HG03575 (cell line): ENCODE results near the gene CRY2.

Experiments
- ATAC-seq: cut with Tn5 transposase; IDR thresholded peaks from one replicate; pipeline ENCODE4 v1.9.1; 2021; ENCODE audit not compliant: unreplicated experiment, insufficient number of reproducible peaks, low FRiP score; ENCODE audit errors: extremely low read depth

The CRY2 gene

DNA sequence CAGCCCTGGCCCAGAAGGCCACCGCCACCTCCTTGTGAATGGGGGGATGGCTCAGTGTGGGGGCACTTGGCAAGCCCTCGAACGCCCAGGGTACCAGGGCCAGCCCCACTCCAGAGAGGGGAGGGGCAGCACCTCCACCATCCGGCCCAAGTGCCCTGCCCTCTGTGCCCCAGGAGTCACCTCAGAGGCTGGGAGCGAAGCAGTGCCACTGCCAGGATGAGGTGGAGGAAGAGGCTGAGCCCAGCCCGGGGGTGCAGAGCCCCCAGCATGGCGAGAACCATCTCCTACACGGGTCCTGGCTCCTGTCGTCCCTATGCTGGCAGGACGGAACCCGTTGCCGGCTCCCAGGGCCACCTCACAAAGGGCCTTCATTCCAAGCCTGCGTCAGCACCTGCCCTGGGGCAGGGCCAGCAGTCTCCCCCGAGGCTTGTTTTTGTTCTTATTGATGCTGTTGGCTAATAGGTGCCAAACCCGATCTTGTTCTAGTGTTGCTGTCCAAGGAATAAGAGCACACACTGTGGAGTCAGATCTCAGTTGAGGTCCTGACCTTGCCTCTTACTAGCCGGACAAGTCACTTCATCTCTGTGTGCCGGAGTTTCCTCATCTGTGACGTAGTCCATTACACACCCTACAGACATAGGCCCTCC, 59.8 kb downstream of the CRY2 start, which contains the start of gene FREY1:
FREY1 (minus strand) TSS at position 307 of the 647 bp plus-strand sequence; CDS start at position 281, 26 bp downstream.
- ATAC-seq, result no peak

DNA sequence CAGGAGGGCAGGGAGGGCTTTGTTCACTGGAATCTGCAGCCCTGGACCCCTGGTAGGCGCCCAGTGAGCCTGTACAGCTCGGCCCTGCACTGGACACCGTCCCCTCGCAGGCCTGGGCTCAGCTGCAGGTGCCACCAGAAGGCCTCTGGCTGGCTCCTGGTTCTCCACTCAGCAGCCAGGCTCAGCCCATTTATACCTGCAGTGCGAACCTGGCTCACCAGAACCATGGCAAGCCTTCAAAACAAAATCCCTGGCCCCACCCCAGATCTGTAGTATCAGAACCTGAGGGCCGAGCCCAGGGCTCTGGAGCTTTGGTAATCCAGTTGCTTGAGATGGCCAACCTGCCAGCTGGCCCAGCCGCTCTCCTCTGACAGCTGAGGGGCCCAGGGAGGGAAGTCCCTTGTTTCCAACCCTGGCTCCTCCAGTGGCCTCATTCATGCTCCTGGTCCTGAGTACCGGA, 60.7 kb downstream of the CRY2 start:
- ATAC-seq, result no peak

DNA sequence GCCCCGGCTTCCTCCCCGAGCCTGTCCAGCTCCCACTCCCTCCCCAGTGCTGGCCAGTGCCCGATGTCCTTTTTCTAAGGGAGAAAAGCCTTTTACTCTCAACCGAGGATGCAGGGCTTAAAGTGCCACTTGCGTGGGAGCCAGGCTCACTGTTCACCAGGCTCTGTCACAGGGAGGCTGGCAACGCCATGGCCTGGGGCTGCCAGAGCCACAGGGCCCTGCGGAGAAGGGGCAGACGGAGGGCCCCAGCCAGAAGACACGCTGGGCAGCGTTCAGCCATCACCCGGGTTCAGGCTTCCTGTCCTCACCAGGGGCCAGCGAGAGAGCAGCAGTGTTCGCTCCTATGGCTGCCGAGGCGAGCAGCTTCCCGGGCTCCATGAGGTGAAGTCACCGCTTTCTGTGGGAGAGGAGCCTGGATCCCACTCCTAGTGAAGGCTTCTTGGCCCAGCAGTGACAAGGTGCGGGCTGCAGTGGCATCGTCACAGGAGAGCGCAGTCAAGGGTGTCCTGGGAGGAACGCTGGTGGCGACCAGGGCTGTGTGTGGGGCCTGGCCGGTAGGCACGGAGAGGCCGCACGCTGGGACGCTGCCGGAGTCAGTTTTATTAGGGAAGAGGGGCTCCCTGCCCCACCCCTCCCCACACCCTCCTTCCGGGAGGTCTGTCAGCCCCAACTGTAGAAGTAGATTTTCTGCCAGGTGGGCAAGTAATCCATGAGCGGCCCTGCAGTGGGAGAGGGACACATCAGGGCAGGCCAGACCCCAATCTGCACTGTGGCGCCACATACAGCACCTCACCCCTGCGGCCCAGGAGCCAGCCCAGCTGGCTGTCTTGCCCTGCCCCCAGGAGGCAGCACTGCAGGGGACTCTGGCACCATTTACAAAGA, 62.6 kb downstream of the CRY2 start:
- no peak for ATAC-seq

DNA sequence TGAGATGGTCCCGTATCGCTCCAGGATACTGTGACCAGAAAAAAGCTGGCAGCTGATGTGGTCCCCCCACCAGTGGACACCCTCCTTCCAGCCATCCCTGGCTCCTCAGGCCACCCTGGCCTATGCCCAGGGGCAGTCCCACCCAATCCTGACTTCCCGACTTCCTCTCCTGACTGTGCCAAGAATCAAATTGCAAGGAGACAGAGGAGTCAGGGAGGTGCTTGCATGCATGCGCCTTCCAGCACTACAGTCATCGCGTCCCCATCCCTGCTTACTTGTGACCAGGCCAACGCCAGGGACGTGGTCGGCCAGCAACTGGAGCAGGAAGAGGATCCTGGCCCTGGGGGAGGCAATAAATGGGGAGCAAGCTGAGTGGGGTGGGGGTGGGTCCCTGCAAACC, 63.3 kb downstream of the CRY2 start:
- no peak for ATAC-seq

GRCh38 chr11:45913514-45913913, 66.2 kb downstream of the CRY2 start:
- ATAC-seq, result no peak

GRCh38 chr11:45913942-45914635, 66.8 kb downstream of the CRY2 start:
- no peak for ATAC-seq

DNA sequence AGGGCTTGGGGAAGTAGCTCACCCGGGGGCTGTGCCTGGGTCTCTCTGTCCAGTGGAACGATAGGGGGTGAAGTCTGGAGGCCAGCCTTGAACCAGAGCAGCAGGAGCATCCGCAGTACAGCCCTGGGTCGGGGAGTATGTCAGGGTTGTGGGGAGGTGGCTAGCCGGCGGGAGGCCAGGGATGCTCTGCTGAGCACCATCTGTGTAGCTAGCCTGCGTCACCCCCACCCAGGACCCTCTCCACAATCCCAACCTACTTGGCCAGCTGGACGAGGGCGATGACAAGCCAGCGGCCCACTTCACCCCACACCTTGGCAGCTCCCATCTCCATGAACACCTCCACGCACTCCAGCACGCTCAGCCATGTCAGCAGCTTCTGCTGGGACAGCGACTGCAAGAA, 68.2 kb downstream of the CRY2 start:
- no peak for ATAC-seq

- no peak for ATAC-seq
Observed at GRCh38 chr11:45917286-45917622, 70.0 kb downstream of the CRY2 start.

DNA sequence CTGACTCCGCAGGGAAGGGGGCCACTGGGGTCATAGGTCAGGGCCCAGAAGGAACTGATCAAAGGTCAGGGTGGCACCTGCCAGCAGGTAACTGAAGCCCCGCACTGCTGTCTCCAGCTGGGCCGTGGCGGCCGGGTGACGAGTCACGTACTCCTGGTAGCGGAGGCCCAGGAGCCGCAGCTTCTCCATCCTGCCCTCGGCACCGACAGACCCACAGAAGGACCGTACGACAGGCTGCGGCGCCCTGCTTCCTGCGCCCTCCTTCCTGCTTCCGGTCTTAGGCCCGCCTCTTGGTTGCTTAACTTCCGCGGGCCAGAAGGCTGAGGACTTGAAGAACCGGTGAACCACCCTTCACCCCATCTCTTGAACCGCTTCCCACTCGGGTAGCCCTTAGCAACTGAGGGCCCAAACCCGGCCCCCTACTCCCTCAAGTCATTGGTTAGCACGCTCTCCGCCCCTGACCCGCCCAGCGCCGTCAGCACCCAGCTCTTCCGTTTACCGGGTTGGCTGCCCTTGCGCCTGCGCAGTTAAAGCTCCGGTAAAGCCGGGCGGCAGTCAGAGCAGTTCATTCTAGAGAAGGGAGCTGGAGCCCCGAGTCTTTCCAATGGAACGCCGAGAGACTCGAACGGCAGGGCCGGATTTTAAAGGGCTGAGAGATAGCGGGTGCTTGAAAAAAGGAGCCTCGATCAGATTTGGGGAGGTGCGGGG, 70.5 kb downstream of the CRY2 start, which contains the start of gene PEX16:
PEX16 (minus strand) TSS at position 255 of the 708 bp plus-strand sequence; CDS start at position 189, 66 bp downstream.
- ATAC-seq, result peak; percentile 75

GRCh38 chr11:45918331-45918941, 71.2 kb downstream of the CRY2 start:
- no peak for ATAC-seq

DNA sequence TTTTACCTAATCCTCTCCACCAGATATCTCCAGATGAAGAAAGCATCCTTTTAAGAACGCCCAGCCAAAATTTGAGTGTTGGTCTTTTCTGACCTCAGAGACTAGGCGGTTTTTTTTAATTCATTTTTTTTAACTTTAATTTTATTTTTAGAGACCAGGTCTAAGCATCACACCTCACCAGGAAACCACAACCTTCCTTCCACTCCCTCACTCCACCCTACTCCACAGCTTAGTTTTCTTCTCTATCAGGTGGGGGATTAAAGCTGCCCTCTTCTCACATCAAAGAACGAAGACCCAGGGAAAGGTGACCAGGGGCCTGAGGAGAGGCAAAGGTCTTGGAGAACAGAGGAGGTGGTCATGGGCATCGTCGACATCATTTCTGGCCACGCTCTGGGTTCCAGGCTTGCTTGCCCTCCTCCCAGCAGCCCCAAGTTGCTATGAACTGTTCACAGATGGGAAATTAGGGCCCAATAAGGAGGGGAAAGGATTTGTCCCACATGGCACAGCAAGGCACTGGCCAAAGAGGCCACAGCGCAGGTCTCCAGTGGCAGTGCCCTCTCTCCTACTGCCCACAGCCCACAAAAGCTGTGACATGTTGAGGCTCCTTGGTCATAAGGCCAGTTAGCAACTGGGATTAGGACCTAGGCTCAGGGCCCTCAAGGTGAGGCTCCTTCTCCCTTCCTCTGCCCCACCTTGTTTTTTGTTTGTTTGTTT, 71.8 kb downstream of the CRY2 start:
- no peak for ATAC-seq

DNA sequence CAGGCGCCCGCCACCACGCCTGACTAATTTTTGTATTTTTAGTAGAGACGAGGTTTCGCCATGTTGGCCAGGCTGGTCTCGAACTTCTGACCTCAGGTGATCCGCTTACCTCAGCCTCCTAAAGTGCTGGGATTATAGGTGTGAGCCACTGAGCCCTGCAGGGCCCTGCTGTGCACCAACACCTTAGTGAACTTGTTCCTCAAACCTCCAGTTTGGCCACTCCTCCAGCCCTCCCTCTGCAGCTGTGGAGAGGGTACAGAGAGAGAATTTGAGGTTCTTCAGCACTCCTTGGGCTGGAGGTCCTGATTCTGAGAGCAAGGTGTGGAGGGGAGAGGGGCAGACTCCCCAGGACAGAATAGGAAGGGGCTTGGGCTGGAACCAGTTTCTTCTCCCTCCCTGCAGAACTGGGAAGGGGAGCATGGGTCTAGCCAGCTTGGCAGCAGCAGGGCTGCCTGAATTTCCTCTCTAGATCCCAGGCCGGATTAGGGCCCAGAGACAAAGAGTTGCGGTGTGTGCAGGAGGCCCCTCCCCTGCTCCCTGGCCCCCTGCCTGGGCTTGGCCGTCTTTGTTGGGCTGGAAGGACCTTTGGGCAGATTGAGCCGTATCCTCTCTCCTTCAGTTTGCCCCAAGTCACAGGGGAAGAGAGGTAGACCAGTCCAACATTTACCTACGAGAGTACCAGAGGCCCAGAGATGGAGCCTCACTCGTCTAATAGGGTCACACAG, 72.7 kb downstream of the CRY2 start:
- ATAC-seq, result no peak

- no peak for ATAC-seq
Observed at GRCh38 chr11:45920531-45921477, 73.5 kb downstream of the CRY2 start.

DNA sequence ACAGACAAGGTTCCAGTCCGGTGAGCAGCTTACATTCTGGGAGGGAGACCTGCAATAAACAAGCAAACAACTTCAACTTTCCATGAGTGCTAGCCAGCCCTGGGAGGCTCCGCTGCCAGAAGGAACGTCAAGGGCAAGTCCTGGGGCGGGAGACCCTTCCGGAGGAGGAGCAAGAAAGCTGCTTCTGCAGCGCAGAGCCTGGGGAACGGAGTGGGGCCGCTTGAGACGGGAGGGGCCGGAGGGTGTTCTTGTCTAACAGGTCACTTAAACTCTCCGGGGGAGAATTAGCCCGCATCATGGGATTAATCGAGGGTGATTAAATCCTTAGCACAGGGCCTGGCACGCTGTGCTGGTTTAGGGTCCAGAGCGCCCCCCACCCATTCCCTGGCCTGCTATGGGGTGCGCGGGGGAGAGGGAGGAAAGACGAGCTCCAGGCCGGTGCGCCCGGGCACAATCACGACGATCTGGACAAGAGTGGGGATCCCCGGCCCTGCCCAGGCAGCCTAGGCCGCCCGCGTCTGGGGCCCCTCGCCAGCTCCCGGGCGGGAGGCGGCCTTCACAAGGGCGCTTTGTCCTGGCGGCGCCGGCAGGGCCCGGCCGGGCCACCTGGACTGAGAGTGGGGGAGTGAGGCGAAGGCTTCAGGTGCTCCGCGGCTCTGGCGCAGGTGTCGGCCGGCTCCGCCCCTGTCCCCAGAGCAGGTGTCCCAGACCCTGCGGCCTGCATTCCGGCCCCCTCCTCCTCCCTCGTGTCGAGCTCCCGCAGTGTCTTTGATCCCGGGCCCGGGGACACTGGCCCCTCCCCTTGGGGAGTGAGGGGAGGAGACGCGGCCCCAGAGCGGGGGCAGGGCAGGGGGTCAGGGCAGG, 74.5 kb downstream of the CRY2 start:
- ATAC-seq, result no peak

GRCh38 chr11:45922425-45923082, 75.3 kb downstream of the CRY2 start, which contains the start of gene LARGE2:
Gene LARGE2, plus strand, starts transcription at chr11:45922656. Its CDS starts 227 bp downstream, at chr11:45922883.
- no peak for ATAC-seq
